Lung (tissue), 12 donors: ENCODE data around the gene PTPRT. TPM values are rescaled to one million over a fixed set of nuclear protein-coding genes. Genes with fewer than 3 reads are reported as not detected.

Source experiments
- ATAC-seq: fragments of 200-7000 bp; cut with Tn5 transposase; one replicate; pipeline ENCODE4 v1.9.1; 2020; ENCODE audit warnings: moderate number of reproducible peaks; ENCODE audit not compliant: insufficient read depth, low FRiP score
- DNase-seq, 3 donors: peaks; one replicate each; pipeline ENCODE4 v3.0.0-alpha.2; 2013 to 2017
- H3K27ac ChIP-seq, 2 donors: one replicate each; pipeline ENCODE4 v1.5.1; 2013; ENCODE audit warnings: mild to moderate bottlenecking in 2 of 2, moderate library complexity in 2 of 2, control low read depth in 1 of 2, inconsistent platforms in 1 of 2, low read depth in 1 of 2, low read length in 1 of 2
- H3K27me3 ChIP-seq, 3 donors: one replicate each; pipeline ENCODE4 v1.5.1; 2013; ENCODE audit warnings: low read length in 2 of 3; ENCODE audit not compliant: control insufficient read depth in 3 of 3, insufficient read depth in 3 of 3
- H3K36me3 ChIP-seq, 4 donors: one replicate each; pipeline ENCODE4 v1.5.1; 2013; ENCODE audit warnings: low read length in 4 of 4, mild to moderate bottlenecking in 1 of 4, moderate library complexity in 1 of 4; ENCODE audit not compliant: control insufficient read depth in 4 of 4, insufficient read depth in 4 of 4
- H3K4me1 ChIP-seq, 5 donors: one replicate each; pipeline ENCODE4 v1.5.1; 2013; ENCODE audit warnings: low read length in 5 of 5, mild to moderate bottlenecking in 2 of 5, moderate library complexity in 1 of 5; ENCODE audit not compliant: control insufficient read depth in 5 of 5, insufficient read depth in 5 of 5
- H3K4me3 ChIP-seq: one replicate; pipeline ENCODE4 v1.5.1; 2013; ENCODE audit warnings: mild to moderate bottlenecking, control low read depth, moderate library complexity
- H3K9ac ChIP-seq, 2 donors: one replicate each; pipeline ENCODE4 v1.5.1; 2013; ENCODE audit warnings: low read length in 2 of 2, control low read depth in 1 of 2; ENCODE audit not compliant: insufficient read depth in 1 of 2
- H3K9me3 ChIP-seq, 4 donors: one replicate each; pipeline ENCODE4 v1.5.1; 2013; ENCODE audit warnings: low read length in 3 of 4, mild to moderate bottlenecking in 1 of 4, moderate library complexity in 1 of 4; ENCODE audit not compliant: control insufficient read depth in 4 of 4, insufficient read depth in 3 of 4
- CTCF ChIP-seq: IDR thresholded peaks from 2 replicates; pipeline ENCODE4 v1.5.1; 2012; ENCODE audit warnings: mild to moderate bottlenecking; ENCODE audit errors: control extremely low read depth, extremely low read depth
- WGBS, 2 donors: extraction: QIAGEN DNeasy Blood & Tissue Kit; methylation state at CpG; one replicate each; pipeline ENCODE4 v1.1.7; 2013; 5-methylcytosine and 5-hydroxymethylcytosine counted together
- polyA plus RNA-seq, 2 donors: library from polyadenylated mRNA; stranded (reverse); fragments of 200-250 nt; gene quantifications; one replicate each; pipeline ENCODE4 v1.2.1, GENCODE V29; 2013
- total RNA-seq, 2 donors: library from RNA; depleted of rRNA in 1 of 2; stranded (reverse); fragments of >200 nt in 1 of 2; gene quantifications; one replicate each; pipeline ENCODE4 v1.2.1, GENCODE V29; 2014 to 2021
- donor health status: control.
- donor health status: control.
- donor health status: Bipolar disorder and iron deficiency.
- donor health status: healthy.
- donor health status: DM: yes; HTN: yes; CAD: no.

PTPRT gene
- total and polyA plus RNA-seq, 4 donors = 0.37 to 13.8 (median 6.1) TPM

- no peak overlapping the region for H3K27ac ChIP-seq
- ATAC-seq (no peak), DNase-seq (no peak)
- no peaks in the 10 kb centered on the region for H3K36me3 ChIP-seq
- no peaks in the 10 kb centered on the region for H3K4me1 ChIP-seq
- no peaks in the 10 kb centered on the region for H3K9me3 ChIP-seq
- H3K4me3 ChIP-seq = no peak overlapping the region
- TF ChIP-seq CTCF = no peak
- H3K27me3 ChIP-seq = peaks cover 0 to 3% (median 0%) of the 10 kb centered on the region in 3 donors
- WGBS, 2 donors = 82 to 93% methylated on average over 1 of the region's 1 CpG
- H3K9ac ChIP-seq = no peak overlapping the region
Observed at GRCh38 chr20:43068482-43068881, 121.2 kb downstream of the PTPRT start.

- no peaks in the 10 kb centered on the region for H3K36me3 ChIP-seq
- H3K27ac ChIP-seq = no peak overlapping the region
- TF ChIP-seq CTCF = no peak
- DNase-seq (no peak), ATAC-seq (no peak)
- H3K4me3 ChIP-seq = no peak overlapping the region
- peaks cover 0 to 3% (median 0%) of the 10 kb centered on the region in 3 donors for H3K27me3 ChIP-seq
- no peak overlapping the region for H3K9ac ChIP-seq
- H3K9me3 ChIP-seq = no peaks in the 10 kb centered on the region
- H3K4me1 ChIP-seq = no peaks in the 10 kb centered on the region
- WGBS, 2 donors = 68 to 76% methylated on average over 6 of the region's 6 CpGs
Observed at GRCh38 chr20:43066125-43066524, 123.6 kb downstream of the PTPRT start.

GRCh38 chr20:43065299-43065698 lies 124.4 kb downstream of the PTPRT start:
- Histone ChIP-seq H3K4me3 (no peak overlapping the region), H3K27ac (no peak overlapping the region), H3K4me1 (peaks cover 0 to 2% (median 0%) of the 10 kb centered on the region in 5 donors), H3K36me3 (no peaks in the 10 kb centered on the region), H3K9ac (no peak overlapping the region), H3K9me3 (peaks cover 0 to 3% (median 0%) of the 10 kb centered on the region in 4 donors), H3K27me3 (peaks cover 0 to 3% (median 0%) of the 10 kb centered on the region in 3 donors)
- DNase-seq = peak in 1 of 3 donors; percentile 31
- TF ChIP-seq CTCF = no peak
- ATAC-seq = no peak

- Histone ChIP-seq H3K27me3 (no peaks in the 10 kb centered on the region), H3K36me3 (no peaks in the 10 kb centered on the region)
- 84 to 89% methylated on average over 1 of the region's 1 CpG for WGBS, 2 donors
Observed at GRCh38 chr20:43058077-43058476, 131.6 kb downstream of the PTPRT start.

More at GRCh38 chr20:43058077-43058476, 131.6 kb downstream of the PTPRT start:
- Histone ChIP-seq H3K4me1 (peaks cover 0 to 2% (median 0%) of the 10 kb centered on the region in 5 donors), H3K9ac (no peak overlapping the region), H3K4me3 (no peak overlapping the region), H3K9me3 (peaks cover 0 to 3% (median under 1%) of the 10 kb centered on the region in 4 donors), H3K27ac (no peak overlapping the region)
- DNase-seq (no peak), ATAC-seq (no peak)
- no peak for TF ChIP-seq CTCF
